ENCODE measurements around the gene TLR9. TPM values are rescaled to one million over a fixed set of nuclear protein-coding genes. Genes with fewer than 3 reads are reported as not detected.

TLR9 gene
- polyA plus RNA-seq, 1 of the 3 experiments (the other 2 are of a cell fraction): 0.12 TPM

DNA sequence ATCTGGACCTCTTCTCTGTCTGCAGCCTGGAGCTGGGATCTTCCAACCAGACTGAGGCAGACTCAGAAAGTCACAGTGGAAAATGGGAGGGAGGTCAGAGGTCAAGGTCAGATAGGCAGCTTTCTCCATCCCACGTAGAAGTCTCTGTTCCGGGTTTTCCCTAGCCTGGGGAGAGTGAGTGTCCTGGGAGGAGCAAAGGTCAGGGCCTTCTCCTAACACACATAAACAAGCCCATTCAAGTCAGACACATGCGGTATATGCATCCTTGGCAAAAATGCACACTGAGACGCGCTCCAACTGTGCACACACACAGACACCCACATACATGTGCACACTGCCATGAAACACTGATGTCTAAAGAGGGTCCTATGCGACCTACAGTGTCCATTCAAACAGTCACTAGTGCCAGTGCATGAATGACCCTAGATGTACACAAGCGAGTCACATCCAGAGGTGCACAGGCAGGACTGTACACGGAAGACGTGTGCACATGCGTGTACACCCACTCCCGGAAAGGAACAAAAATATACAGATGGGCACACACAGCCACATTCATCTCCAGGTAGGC is 12.8 kb upstream of the TLR9 start:
- peak overlapping the region; percentile 89 for H3K4me2 ChIP-seq
- peaks cover 5% of the 10 kb centered on the region in 2 experiments for H3K36me3 ChIP-seq (replicated peaks in 1 of 2; ENCODE audit: control insufficient read depth in 1 of 2, insufficient read depth in 2 of 2, low read length in 1 of 2)
- POLR2A ChIA-PET: interaction anchor here (0.7 to 4.6 kb wide), 7 partner anchors 8 to 64 kb away, joined by 3 to 67 read pairs (median 3); partner anchors contain the start of gene WDR82
- H2AFZ ChIP-seq (ENCODE audit: low read depth): peak overlapping the region; percentile 66; the same call in 1 of the 2 replicates
- no peaks in the 10 kb centered on the region for H3K9me2 ChIP-seq
- H3K9me3 ChIP-seq: no peaks in the 10 kb centered on the region
- H3F3A ChIP-seq (replicated peaks; ENCODE audit: insufficient read depth): peaks cover 24% of the 10 kb centered on the region
- peaks cover 8 to 45% of the 10 kb centered on the region in 2 experiments for H3K4me1 ChIP-seq (ENCODE audit: control insufficient read depth in 1 of 2, insufficient read depth in 2 of 2, low read depth in 1 of 2, low read length in 1 of 2)
- H3K4me3 ChIP-seq (ENCODE audit: low read depth in 2 of 2, low read length in 1 of 2): peak overlapping the region; percentile 90 to 97
- CTCF ChIA-PET: interaction anchor here (0.8 to 11.8 kb wide), 8 partner anchors 11 to 246 kb away, joined by 3 to 257 read pairs (median 5); partner anchors contain the start of genes TLR9 and WDR82
- TF ChIP-seq YY1 (IDR thresholded peaks at IDR 0.05; ENCODE audit: low read depth) (no peak), POLR2AphosphoS5 (IDR thresholded peaks at IDR 0.05; ENCODE audit: low read depth, low read length) (no peak), MXI1 (IDR thresholded peaks at IDR 0.05; ENCODE audit: low read depth, low read length) (peak; percentile 59; the same call in 1 of the 2 replicates), EZH2phosphoT487 (IDR thresholded peaks at IDR 0.05; ENCODE audit: borderline replicate concordance, low read depth) (no peak)
- TF ChIP-seq, protein P1, sequence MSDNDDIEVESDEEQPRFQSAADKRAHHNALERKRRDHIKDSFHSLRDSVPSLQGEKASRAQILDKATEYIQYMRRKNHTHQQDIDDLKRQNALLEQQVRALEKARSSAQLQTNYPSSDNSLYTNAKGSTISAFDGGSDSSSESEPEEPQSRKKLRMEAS (IDR thresholded peaks at IDR 0.05; ENCODE audit: low read depth): 0 out of 2 replicates have a peak, but pooled peaks have one; percentile 24
- H4K20me1 ChIP-seq (ENCODE audit: insufficient read depth): peaks cover 4% of the 10 kb centered on the region; the same call in 1 of the 2 replicates
- no peaks in the 10 kb centered on the region for H3K27me3 ChIP-seq (ENCODE audit: insufficient read depth)
- whole genome bisulfite sequencing (ENCODE audit: low lambda C conversion rate): 8% methylated on average over 9 of the region's 11 CpGs
- no peak for DNase-seq
- H3K9ac ChIP-seq: peak overlapping the region; percentile 83
- peaks cover 67% of the 10 kb centered on the region for H3K79me2 ChIP-seq (ENCODE audit: insufficient read depth)
- H3K27ac ChIP-seq (ENCODE audit: low read depth in 2 of 2, low read length in 1 of 2): peak overlapping the region; percentile 93 to 96

DNA sequence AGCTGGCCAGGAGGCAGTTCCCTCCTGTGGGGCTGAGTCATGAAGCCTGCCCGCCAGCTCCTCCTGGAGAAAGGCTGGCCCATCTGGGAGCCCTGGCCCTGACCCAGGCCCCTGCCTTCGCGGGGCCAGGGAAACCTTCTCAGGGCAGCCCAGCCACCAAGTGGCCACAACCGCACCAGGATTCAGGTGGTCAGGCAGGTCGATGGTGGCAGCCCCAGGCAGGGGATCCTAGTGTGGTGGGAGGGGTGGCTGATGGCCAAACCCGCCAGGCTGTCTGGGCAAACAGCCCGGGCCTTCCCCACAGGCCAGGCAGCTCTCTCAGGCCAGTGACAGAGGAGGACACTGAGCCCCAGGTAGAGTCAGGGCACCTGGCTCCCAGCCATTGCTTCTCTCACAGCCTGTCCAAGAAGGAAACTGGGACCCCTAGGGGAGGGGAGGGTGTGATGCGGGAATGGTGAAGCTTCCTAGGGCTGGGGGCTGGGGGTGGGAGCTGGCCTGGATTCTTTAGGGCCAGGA is 12.3 kb upstream of the TLR9 start:
- H2AFZ ChIP-seq (ENCODE audit: low read depth): no peak overlapping the region
- no peaks in the 10 kb centered on the region for H3K9me3 ChIP-seq
- DNase-seq: peak; percentile 58
- H3K79me2 ChIP-seq (ENCODE audit: insufficient read depth): peaks cover 73% of the 10 kb centered on the region
- H3K4me2 ChIP-seq: peak overlapping the region; percentile 89
- H3K4me3 ChIP-seq (ENCODE audit: low read depth in 2 of 2, low read length in 1 of 2): peak overlapping the region; percentile 90 to 97
- peak overlapping the region; percentile 93 to 96 for H3K27ac ChIP-seq (ENCODE audit: low read depth in 2 of 2, low read length in 1 of 2)
- peaks cover 8 to 50% of the 10 kb centered on the region in 2 experiments for H3K4me1 ChIP-seq (ENCODE audit: control insufficient read depth in 1 of 2, insufficient read depth in 2 of 2, low read depth in 1 of 2, low read length in 1 of 2)
- peaks cover 4% of the 10 kb centered on the region; the same call in 1 of the 2 replicates for H4K20me1 ChIP-seq (ENCODE audit: insufficient read depth)
- 20% methylated on average over 1 of the region's 8 CpGs for WGBS (ENCODE audit: low lambda C conversion rate)
- CTCF ChIA-PET: interaction anchor here (0.8 to 11.8 kb wide), 8 partner anchors 18 to 245 kb away, joined by 3 to 257 read pairs (median 5); partner anchors contain the start of genes TLR9 and WDR82
- H3K9me2 ChIP-seq: no peaks in the 10 kb centered on the region
- POLR2A ChIA-PET: interaction anchor here (1.3 to 4.6 kb wide), 2 partner anchors 9 to 41 kb away, joined by 3 to 67 read pairs; partner anchors contain the start of gene WDR82
- peaks cover 24% of the 10 kb centered on the region for H3F3A ChIP-seq (replicated peaks; ENCODE audit: insufficient read depth)
- H3K9ac ChIP-seq: peak overlapping the region; percentile 83
- peaks cover 5% of the 10 kb centered on the region in 2 experiments for H3K36me3 ChIP-seq (replicated peaks in 1 of 2; ENCODE audit: control insufficient read depth in 1 of 2, insufficient read depth in 2 of 2, low read length in 1 of 2)
- H3K27me3 ChIP-seq (ENCODE audit: insufficient read depth): no peaks in the 10 kb centered on the region
- TF ChIP-seq, protein P1 (IDR thresholded peaks at IDR 0.05; ENCODE audit: low read depth): peak; percentile 62; the same call in 1 of the 2 replicates
- no peak for TF ChIP-seq GATA2 (CRISPR knock-in tag; IDR thresholded peaks at IDR 0.05)
- no peak for TF ChIP-seq YY1 (IDR thresholded peaks at IDR 0.05; ENCODE audit: low read depth)
- TF ChIP-seq TAF1 (IDR thresholded peaks at IDR 0.05; ENCODE audit: borderline replicate concordance, low read depth, low read length): no peak; the same call in 1 of the 2 replicates
- peak; percentile 75 for TF ChIP-seq NFIC (IDR thresholded peaks at IDR 0.05; ENCODE audit: borderline replicate concordance)
- TF ChIP-seq, protein P2, sequence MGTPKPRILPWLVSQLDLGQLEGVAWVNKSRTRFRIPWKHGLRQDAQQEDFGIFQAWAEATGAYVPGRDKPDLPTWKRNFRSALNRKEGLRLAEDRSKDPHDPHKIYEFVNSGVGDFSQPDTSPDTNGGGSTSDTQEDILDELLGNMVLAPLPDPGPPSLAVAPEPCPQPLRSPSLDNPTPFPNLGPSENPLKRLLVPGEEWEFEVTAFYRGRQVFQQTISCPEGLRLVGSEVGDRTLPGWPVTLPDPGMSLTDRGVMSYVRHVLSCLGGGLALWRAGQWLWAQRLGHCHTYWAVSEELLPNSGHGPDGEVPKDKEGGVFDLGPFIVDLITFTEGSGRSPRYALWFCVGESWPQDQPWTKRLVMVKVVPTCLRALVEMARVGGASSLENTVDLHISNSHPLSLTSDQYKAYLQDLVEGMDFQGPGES (IDR thresholded peaks at IDR 0.05; ENCODE audit: low read depth, low read length): no peak
- no peak for TF ChIP-seq FOXM1 (IDR thresholded peaks at IDR 0.05; ENCODE audit: low read depth)
- TF ChIP-seq RXRA (IDR thresholded peaks at IDR 0.05; ENCODE audit: borderline replicate concordance, low read depth): no peak
- TF ChIP-seq, protein P3, sequence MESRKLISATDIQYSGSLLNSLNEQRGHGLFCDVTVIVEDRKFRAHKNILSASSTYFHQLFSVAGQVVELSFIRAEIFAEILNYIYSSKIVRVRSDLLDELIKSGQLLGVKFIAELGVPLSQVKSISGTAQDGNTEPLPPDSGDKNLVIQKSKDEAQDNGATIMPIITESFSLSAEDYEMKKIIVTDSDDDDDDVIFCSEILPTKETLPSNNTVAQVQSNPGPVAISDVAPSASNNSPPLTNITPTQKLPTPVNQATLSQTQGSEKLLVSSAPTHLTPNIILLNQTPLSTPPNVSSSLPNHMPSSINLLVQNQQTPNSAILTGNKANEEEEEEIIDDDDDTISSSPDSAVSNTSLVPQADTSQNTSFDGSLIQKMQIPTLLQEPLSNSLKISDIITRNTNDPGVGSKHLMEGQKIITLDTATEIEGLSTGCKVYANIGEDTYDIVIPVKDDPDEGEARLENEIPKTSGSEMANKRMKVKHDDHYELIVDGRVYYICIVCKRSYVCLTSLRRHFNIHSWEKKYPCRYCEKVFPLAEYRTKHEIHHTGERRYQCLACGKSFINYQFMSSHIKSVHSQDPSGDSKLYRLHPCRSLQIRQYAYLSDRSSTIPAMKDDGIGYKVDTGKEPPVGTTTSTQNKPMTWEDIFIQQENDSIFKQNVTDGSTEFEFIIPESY (IDR thresholded peaks at IDR 0.05; ENCODE audit: borderline replicate concordance, low read depth): no peak
- TF ChIP-seq, protein P4, sequence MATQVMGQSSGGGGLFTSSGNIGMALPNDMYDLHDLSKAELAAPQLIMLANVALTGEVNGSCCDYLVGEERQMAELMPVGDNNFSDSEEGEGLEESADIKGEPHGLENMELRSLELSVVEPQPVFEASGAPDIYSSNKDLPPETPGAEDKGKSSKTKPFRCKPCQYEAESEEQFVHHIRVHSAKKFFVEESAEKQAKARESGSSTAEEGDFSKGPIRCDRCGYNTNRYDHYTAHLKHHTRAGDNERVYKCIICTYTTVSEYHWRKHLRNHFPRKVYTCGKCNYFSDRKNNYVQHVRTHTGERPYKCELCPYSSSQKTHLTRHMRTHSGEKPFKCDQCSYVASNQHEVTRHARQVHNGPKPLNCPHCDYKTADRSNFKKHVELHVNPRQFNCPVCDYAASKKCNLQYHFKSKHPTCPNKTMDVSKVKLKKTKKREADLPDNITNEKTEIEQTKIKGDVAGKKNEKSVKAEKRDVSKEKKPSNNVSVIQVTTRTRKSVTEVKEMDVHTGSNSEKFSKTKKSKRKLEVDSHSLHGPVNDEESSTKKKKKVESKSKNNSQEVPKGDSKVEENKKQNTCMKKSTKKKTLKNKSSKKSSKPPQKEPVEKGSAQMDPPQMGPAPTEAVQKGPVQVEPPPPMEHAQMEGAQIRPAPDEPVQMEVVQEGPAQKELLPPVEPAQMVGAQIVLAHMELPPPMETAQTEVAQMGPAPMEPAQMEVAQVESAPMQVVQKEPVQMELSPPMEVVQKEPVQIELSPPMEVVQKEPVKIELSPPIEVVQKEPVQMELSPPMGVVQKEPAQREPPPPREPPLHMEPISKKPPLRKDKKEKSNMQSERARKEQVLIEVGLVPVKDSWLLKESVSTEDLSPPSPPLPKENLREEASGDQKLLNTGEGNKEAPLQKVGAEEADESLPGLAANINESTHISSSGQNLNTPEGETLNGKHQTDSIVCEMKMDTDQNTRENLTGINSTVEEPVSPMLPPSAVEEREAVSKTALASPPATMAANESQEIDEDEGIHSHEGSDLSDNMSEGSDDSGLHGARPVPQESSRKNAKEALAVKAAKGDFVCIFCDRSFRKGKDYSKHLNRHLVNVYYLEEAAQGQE (IDR thresholded peaks at IDR 0.05; ENCODE audit: low read depth, low read length): no peak
- TF ChIP-seq, protein P5, sequence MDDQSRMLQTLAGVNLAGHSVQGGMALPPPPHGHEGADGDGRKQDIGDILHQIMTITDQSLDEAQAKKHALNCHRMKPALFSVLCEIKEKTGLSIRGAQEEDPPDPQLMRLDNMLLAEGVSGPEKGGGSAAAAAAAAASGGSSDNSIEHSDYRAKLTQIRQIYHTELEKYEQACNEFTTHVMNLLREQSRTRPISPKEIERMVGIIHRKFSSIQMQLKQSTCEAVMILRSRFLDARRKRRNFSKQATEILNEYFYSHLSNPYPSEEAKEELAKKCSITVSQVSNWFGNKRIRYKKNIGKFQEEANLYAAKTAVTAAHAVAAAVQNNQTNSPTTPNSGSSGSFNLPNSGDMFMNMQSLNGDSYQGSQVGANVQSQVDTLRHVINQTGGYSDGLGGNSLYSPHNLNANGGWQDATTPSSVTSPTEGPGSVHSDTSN (IDR thresholded peaks at IDR 0.05): no peak
- no peak for TF ChIP-seq EP300 (IDR thresholded peaks at IDR 0.05; ENCODE audit: borderline replicate concordance in 1 of 2, low read depth in 1 of 2, low read length in 1 of 2)
